Inflammatory macrophage (primary cell): ENCODE results near the gene IMPA2.
"Not testable (repeated sequence)": the region's sequence is repeated elsewhere in the genome, so short reads cannot be mapped to it uniquely, and the experiment has no call there.

Experiments
- DNase-seq, 2 donors: peaks; one replicate each; pipeline ENCODE4 v3.0.0-alpha.2; 2020 to 2022

The IMPA2 gene

GRCh38 chr18:11963991-11964484 lies 17.3 kb upstream of the IMPA2 start:
- DNase-seq: no peak

- no peak for DNase-seq
Observed at GRCh38 chr18:11969904-11970835, 11.1 kb upstream of the IMPA2 start.

DNA sequence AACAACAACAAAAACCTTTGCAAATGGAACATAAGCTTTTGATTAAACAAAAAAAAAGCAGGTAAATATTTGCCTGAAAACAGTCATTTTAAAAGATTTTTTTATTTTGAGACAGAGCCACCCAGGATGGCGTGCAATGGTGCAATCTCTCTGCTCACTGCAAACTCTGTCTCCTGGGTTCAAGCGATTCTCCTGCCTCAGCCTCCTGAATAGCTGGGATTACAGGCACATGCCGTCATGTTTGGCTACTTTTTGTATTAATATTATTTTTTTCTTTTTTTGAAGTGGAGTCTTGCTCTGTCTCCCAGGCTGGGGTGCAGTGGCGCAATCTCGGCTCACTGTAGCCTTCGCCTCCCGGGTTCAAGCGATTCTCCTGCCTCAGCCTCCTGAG lies 10.5 kb upstream of the IMPA2 start:
- DNase-seq: not testable (repeated sequence)

DNA sequence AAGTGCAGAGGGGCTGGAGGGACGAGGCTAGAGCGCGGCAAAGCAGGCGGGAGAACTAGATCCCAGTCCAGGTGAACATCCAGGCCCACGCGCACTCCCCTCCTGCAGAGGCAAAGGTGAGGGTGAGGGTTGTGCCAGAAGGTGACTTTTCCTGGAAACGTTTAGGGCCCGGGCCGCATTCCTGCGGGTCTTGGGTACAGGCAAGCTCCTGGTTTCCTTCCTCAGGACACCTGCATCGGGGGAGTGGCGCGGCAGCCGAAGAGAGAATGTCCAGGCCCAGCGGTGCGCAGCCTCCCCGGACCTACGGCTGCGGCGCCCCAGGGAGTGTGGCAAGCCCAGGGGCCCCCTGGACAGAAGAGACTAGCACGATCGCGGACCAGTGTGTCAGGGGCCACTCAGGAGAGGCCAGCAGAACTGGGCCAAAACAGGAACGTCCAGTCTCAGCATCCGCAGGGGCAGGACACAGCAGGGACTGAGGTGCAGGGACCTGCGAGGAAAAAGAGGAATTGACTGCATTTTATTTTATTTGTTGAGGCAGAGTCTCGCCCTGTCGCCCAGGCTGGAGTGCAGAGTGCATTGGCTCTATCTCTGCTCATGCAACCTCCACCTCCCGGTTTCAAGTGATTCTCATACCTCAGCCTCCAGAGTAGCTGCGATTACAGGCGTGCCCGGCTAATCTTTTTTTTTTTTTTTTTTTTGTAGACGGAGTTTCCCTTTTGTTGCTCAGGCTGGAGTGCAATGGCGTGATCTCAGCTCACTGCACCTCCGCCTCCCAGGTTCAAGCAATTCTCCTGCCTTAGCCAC lies 8.7 kb upstream of the IMPA2 start:
- no peak for DNase-seq

DNA sequence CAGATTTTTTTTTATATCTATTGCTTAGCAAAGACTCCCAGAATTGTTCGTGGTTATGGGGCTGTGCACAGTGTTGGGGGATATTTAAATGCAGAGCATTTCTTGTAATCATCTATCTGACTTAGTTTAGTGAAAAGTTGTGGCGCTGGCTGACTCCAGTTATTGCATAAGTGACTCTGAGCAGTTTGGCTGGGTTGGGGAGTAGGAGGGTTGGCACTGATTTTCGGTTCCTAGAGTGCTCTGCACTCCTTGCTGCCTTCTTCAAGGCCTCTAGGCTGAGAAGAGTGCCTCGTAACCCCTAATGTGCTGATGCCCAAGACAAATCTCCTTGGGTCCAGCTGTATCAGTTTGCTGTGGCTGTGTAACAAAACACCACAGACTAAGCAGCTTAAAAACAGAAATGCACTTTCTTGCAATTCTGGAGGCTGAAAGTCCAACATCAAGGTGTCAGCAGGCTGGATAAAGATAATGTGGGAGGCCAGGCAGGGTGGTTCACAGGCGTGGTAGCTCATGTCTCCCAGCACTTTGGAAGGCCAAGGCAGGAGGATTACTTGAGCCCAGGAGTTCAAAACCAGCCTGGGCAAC lies 6.5 kb upstream of the IMPA2 start:
- DNase-seq: peak in 1 of 2 donors; percentile 17

DNA sequence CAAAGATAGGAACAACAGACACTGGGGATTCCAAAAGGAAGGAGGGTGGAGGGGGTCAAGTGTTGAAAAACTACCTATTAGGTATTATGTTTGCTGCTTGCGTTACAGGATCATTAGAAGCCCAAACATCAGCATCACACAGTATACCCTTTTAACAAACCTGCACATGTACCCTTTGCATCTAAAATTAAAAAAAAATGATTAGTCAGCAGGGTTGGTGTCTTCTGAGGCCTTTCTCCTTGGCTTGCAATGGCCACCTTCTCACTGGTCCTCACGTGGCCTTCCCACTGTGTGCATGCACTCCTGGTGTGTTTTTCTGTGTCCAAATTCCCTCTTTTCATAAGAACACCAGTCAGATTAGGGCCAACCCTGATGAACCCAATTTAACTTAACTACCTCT lies 5.6 kb upstream of the IMPA2 start:
- DNase-seq: no peak

DNA sequence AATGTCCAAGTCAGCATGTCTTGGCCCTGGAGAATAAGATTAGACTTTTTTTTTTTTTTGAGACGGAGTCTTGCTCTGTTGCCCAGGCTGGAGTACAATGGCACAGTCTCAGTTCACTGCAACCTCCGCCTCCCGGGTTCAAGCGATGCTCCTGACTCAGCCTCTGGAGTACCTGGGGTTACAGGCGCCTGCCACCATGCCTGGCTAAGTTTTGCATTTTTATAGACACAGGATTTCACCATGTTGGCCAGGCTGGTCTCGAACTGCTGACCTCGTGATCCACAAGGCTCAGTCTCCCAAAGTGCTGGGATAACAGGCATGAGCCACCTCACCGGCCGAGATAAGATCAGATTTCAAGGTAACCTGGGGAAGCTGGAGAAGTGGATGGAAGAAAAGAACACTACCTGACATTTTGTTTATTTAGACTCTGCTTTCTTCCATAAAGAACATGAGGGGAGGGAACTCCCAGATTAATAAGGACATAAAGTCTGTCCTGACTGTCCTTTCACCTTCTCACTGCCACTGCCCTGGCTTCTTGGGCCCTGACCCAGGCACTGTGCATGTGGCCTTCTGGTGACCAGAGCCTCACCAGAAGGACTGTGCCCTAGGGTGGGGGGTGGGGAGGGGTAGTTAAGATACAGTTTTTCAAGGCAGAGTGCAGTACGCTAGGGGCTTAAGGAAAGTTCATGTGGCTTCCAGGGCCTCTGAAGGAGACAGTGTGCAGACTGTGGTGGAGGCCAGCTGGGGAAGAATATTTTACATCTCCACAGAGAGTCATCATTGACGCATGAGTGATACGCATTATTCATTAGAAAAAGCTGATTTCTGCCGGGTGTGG lies 4.8 kb upstream of the IMPA2 start:
- no peak for DNase-seq

DNA sequence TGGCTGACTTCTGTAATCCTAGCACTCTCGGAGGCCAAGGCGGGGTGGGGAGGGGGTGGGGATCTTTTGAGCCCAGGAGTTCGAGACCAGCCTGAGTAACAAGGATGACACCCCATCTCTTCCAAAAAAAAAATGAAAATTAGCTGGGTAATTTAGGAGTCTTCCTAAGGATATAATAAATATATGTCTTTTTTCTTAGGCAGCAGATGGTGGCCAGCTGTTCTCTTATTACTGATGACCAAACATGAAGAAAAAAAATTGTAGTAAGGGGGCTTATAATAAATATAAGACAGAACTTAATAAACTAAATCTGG lies 4.2 kb upstream of the IMPA2 start:
- no peak for DNase-seq

GRCh38 chr18:11978956-11979355 lies 2.4 kb upstream of the IMPA2 start:
- DNase-seq: no peak

DNA sequence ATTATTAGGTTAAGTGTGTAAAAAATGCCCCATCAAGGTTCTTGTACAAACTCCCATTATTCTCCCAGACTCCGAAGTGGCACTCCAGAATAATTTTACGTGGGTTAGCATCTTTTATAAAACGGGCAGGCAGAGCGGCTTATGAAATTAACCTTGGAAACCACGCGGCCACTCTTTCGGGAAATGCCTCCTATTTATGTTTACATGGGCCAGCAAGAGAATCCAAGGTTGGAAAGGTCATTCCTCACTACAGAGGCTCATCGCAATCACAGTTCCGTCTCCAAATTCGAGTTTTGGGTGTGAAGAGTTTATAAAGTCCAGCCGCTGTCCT lies 1.2 kb upstream of the IMPA2 start:
- no peak for DNase-seq

GRCh38 chr18:11980494-11981191 lies 664 bp upstream of the IMPA2 start:
- DNase-seq: peak; percentile 96

- DNase-seq: peak; percentile 36 to 44
Observed at GRCh38 chr18:11981543-11982366, 448 bp downstream of the IMPA2 start.

DNA sequence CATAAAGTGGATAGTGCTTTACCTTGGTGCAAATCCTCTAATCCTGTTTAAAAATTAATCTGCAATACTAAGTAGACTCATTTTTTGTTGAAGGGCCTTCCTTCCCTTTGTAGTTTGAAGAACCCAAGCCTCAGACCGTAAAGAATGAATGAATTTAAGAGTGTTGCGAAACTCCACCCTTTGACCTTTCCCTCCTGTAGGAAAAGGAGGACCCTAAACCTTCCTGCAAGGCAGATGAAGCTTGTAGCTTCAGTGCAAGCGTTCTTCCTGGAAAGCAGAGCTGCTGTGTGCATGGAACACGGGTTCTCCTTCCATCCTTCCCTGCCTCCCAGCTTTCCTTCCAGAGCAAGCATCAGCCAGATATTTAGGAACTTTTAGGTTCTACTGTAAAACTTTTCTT lies 1.7 kb downstream of the IMPA2 start:
- DNase-seq: no peak

DNA sequence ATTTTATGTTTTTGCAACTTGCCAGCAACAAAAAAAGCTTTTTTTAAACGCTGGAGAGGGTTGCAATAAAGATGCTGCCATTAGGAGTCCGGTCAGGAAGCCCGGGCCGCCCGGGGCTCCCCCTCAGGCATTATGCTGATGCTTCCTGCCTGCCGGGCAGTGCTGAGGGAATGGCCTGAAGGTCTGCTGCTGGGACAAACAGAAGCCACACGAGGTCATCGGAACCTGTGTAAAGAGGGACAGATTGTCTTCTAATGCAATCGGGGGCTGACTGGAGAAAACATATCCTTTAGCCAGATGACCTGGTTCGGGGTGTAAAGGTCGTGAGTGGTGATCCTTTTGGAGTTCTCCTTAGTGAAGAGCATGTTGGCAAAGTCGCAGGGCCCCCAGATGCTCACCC lies 2.3 kb downstream of the IMPA2 start:
- DNase-seq: no peak

GRCh38 chr18:11984091-11984490 lies 2.8 kb downstream of the IMPA2 start:
- no peak for DNase-seq

DNA sequence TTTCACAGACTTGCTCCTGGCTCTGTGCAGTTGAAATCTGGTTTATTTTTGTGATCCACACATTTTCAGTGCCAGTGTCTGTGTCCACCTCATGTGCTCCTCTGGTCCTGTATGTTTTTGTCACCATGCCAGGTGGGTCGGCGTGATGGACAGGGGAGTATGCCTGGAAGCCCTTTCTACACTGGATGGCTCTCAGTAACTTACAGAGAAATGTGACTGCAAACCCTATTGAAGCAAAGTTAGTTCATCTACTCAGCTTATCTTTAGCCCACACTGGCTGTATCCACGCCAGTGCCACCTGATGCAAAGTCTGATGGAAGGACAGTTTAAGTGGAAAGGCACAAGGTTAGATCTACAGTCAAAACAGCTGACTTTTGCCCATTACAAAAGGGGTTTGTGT lies 4.3 kb downstream of the IMPA2 start:
- DNase-seq: no peak

GRCh38 chr18:11986061-11986460 lies 4.8 kb downstream of the IMPA2 start:
- peak in 1 of 2 donors; percentile 8 for DNase-seq

DNA sequence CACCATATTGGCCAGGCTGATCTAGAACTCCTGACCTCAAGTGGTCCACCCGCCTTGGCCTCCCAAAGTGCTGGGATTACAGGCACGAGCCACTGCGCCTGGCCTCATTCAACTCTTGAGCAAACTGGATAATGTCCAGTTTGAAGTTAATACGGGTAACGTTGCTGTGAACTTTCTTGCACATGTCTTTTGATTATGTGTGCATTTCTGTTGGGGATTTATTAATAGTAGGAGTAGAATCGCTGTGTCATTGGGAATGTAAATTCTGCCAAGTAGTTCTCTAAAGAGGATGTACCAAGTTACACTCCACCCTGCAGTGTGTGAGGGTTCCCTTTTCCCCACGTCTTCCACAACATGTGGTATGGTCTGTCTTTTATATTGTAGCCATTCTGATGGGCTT lies 6.2 kb downstream of the IMPA2 start:
- peak; percentile 74 to 83 for DNase-seq

GRCh38 chr18:11989174-11989573 lies 7.9 kb downstream of the IMPA2 start:
- no peak for DNase-seq

GRCh38 chr18:11989966-11990380 lies 8.7 kb downstream of the IMPA2 start:
- DNase-seq: no peak

DNA sequence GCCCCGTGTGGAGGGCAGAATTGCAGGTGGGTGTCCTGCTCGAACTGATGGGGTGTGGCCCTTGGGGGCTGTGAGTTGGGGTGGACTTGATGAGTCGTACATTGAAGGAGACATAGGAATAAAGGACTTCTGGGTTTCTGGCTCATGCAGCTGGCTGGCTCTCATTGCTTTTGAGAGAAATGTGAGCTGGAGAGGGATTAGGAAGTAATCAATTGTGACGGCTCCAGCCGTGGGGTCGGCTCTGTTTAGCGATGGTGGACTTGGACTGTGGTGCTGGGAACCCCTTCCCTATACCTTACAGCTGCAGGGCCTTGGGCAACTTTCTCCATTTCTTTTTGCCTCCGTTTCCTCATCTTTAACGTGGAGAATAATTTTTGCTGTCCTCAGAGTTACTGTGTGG lies 9.2 kb downstream of the IMPA2 start:
- no peak for DNase-seq
